HG03432 (cell line): ENCODE data around the gene PPP1R2.
"Not testable (repeated sequence)": the region's sequence is repeated elsewhere in the genome, so short reads cannot be mapped to it uniquely, and the experiment has no call there.

Source experiments
- ATAC-seq: cut with Tn5 transposase; IDR thresholded peaks from one replicate; pipeline ENCODE4 v1.9.1; 2021; ENCODE audit warnings: mild to moderate bottlenecking, moderate library complexity; ENCODE audit not compliant: unreplicated experiment

PPP1R2 gene

GRCh38 chr3:195542698-195543499 lies at the start of gene PPP1R2:
TSS of gene PPP1R2 (minus strand) at chr3:195543325. CDS start at chr3:195543025, 300 bp downstream.
- peak; percentile 82 for ATAC-seq

DNA sequence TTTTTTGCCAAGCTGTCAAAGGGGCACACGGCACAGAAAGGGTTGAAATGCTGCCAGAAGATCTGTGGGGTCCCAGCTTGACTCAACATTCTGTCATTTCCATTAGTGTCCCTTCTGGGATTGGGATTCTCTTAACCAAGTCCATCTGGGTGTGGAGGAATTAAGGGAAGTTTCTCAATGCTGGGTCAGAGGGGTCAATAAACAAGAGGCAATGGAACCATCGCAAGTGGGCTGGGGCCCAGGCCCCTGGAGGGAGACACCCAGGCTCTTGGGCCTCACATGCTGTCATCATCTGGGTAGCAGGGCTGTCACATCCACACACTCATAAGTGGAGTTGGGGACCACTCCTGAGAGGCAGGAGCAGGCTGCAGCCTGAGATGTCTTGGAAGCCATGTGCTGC lies 48.7 kb upstream of the PPP1R2 start:
- no peak for ATAC-seq

GRCh38 chr3:195591220-195591619 lies 48.1 kb upstream of the PPP1R2 start:
- no peak for ATAC-seq

DNA sequence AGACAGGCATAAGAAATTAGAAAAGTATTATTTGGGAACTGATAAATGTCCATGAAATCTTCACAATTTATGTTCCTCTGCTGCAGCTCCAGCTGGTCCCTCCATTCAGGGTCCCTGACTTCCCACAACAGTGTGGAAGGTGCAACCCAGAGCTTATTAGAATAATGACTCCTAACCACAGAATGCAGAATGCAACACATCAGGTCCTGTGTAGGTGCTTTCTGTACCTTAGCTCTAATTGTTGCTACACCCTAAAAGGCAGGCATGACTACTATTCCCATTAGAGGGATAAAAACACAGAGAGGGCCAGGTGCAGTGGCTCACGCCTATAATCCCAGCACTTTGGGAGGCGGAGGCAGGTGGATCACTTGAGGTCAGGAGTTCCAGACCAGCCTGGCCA lies 47.3 kb upstream of the PPP1R2 start:
- ATAC-seq, result not testable (repeated sequence)

GRCh38 chr3:195589796-195590195 lies 46.7 kb upstream of the PPP1R2 start:
- not testable (repeated sequence) for ATAC-seq

DNA sequence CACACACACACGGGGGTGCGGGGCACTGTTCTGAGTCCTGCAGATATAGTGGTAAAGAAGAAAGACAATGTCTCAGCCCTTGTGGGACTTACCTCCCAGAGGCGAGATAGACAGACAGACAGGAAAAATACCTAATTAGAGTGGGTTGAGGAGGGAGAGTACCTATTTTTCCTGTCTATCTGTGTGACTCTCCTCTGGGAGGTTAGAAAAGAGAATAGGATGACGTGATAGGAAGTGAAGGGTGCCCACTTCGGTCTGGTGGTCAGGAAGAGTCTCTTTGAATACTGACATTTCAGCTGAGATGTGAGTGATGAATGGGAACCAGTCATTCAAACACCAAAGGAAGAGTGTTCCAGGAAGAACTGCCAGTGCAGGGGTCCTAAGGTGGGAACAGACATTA lies 44.7 kb upstream of the PPP1R2 start:
- ATAC-seq, result no peak

DNA sequence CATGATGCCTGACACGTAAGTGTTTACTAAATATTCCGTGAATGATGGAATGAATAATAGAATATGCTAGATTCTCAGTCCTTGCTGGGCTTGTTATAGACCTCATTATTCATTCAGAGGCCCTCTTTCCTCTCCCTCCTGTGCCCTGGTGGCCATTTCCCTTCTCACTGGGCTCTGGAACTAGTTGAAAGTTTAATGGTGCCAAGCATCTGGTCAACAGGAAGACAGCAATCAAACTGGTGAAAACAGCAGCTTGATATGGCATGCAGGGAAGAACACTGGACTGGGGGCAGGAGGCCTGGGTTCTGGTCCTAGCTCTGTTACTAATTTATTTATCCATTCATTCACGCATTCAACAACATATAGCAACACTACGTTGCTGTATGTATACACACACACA lies 44.3 kb upstream of the PPP1R2 start:
- no peak for ATAC-seq

DNA sequence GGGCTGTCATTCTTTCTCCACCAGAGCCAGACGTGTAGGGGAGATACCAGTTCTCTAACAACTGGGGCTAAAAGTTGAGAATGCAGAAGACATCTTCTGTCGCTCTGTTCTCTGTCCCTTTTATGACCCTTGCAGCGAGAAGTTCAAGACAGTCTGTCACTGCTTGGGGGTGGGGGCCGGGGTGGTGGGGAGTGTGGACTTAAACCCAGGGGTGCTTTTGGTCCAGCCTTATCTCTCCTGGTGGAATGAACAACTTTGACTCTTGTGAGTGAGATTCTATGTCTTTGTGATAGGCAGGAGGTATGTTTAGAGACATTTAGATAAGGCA lies 41.4 kb upstream of the PPP1R2 start:
- ATAC-seq, result no peak

GRCh38 chr3:195583831-195584542 lies 40.9 kb upstream of the PPP1R2 start, which contains the start of gene APOD:
TSS of gene APOD (minus strand) at chr3:195583940. CDS start at chr3:195579461, 4,479 bp downstream.
- ATAC-seq, result no peak

- no peak for ATAC-seq
Measured at GRCh38 chr3:195582947-195583346, 39.8 kb upstream of the PPP1R2 start.

DNA sequence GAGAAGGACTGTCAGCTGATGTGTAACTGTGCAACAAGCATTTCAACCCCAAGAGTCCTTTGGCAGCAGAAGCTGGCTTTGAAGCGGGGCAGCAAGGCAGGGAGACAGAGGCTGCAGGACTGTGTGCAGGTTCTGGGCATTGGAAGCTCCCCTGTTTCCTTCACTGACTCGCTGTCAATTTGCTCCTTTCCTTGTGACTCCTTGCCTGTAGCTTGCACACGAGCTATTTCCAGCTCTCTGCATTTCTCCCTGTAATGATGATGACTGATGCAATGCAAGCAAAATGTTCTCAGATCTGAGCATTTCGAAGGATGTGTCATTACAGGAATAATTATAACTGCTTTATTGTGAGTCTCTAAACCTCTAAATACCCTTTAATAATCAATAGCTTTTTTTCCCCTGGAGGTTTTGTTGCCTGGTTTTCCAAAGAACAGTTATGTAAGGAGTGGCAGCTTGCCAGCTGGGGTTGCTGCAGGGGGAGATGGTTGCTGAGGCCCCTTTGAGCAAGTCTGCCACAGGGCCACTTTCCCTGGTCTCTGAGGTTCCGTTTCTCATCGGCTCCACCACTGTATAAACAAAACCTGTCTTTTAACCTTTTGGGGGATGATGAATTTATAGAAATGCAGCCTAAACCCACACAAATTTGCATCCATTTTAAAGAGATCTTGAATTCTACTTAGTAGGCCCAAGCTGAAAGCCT lies 37.8 kb upstream of the PPP1R2 start:
- ATAC-seq, result no peak

- no peak for ATAC-seq
Measured at GRCh38 chr3:195579281-195579680, 36.2 kb upstream of the PPP1R2 start.

DNA sequence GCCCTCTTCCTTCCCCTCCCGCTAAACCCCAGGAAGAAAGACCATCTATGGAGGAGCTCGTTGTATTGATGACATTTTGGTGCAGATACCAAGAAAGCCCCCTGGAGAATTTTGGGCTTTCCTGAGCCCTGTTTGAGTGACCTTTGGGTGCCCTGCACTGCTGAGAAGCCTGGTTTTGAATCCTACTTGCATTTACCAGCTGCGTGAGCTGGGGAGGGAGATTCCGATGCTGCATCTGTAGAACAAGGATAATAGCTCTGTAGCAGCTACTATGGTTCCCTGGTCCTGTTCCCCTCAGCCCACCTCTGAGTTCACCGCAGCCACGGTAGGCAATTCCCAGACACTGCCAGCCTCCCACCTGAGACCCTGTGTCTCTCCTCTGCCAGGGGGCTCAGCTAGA lies 35.4 kb upstream of the PPP1R2 start:
- no peak for ATAC-seq

DNA sequence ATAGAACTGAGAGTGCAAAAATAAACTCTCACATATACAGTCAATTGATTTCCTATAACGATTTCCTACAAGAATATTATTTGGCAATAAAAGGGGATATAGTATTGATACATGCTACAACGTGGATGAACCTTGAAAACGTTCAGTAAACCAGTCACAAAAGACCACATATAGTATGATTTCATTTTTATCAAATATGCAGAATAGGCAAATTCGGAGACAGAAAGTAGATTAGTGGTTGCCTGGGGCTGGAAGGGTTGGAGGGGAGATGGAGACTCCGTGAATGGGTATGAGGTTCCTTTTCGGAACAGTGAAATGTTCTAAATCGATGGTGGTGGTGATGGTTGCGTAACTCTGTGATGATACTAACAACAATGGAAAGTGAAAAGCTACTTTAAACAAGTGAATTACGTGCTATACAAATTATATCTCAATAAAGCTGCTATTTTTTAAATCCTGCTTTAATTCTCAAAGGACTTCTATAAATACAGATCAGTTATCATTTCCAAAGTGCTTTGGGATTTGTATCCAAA lies 34.6 kb upstream of the PPP1R2 start:
- no peak for ATAC-seq

DNA sequence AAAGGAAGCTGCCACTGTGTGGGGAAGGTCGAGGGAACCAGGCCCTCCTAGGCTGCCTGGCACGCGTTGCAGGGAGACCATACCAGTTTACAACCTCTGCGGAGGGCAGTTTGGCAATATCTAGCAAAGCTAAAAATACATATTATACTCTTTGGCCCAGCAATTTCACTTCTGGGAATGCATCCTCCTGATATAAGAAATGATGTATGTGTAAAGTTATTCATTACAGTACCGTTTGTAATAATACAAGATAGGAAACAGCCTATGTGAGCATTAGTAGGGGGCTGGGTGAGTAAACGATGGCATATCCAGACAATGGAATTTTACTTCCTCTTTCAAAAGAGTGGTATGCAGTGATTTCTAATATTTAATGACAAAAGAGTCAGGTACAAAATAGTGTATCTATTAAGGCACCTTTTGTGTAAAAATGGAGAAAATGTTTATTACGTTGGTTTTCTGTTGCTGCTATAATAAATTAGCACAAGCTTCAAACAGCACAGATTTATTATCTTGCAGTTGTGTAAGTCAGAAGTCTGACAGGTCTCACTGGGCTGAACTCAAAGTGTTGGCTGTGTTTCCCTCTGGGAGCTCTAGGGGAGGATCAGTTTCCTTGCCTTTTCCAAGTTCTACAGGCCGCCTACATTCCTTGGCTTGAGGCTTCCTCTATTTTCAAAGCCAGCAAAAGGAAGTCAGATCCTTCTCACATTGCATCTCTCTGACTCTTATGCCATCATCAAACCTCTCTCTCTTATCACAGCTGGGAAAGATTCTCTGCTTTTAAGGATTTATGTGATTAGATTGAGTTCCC lies 31.6 kb upstream of the PPP1R2 start:
- ATAC-seq, result no peak

GRCh38 chr3:195573611-195574496 lies 30.7 kb upstream of the PPP1R2 start:
- no peak for ATAC-seq

- no peak for ATAC-seq
Measured at GRCh38 chr3:195571361-195571760, 28.2 kb upstream of the PPP1R2 start.

GRCh38 chr3:195570912-195571311 lies 27.8 kb upstream of the PPP1R2 start:
- no peak for ATAC-seq

DNA sequence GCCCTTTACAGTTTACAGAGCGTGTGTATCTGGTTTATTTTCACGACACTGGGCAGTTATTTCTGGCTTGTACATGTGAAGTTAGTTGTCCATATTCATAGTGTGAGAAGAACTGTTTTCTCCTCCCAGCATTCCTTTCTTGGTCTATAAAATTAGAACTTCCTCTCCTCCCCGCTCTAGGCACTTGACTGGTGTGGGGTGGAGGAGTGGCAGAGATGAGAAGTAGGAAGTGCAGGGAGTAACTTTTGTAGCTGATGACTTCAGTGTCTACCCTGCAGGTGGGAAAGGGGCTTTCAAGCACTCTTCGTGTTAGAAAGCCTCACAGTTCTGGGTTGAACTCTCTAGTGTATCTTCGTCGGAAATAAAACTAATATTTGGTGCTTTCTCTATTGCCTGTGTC lies 27.2 kb upstream of the PPP1R2 start:
- ATAC-seq, result no peak

- no peak for ATAC-seq
Measured at GRCh38 chr3:195568630-195569029, 25.5 kb upstream of the PPP1R2 start.
